H1 (cell line): Measurements from ENCODE around the gene FAM234A. TPM values are rescaled to one million over a fixed set of nuclear protein-coding genes. Genes with fewer than 3 reads are reported as not detected.
A peak's percentile ranks its signal among the peaks of the same experiment; 100 is the strongest.

Experiments used
- CTCF ChIA-PET: fragments of 300-600 bp; sonication (Branson Sonifier 250); formaldehyde crosslinking; loops from one replicate; lab custom pipeline; 2021; ENCODE audit not compliant: partially characterized antibody; lab: Charles Lee
- POLR2A ChIA-PET: fragments of 300-600 bp; sonication (Branson Sonifier 250); formaldehyde crosslinking; loops from one replicate; lab custom pipeline; 2021; ENCODE audit warnings: inconsistent platforms; ENCODE audit not compliant: partially characterized antibody; lab: Charles Lee
- DNase-seq, 2 experiments: peaks; one replicate each; pipeline versions ENCODE4 v3.0.0 to v3.0.0-alpha.2; 2010 to 2022; ENCODE audit warnings: low spot score in 2 of 2, low read depth in 1 of 2, mixed read lengths in 1 of 2
- FAIRE-seq: peaks from 2 replicates; lab custom pipeline; 2011; peaks lifted over from hg19 to GRCh38; lab: Jason Lieb, UNC
- H2AFZ ChIP-seq: 2 replicates; pipeline ENCODE4 v1.8.1; 2012; ENCODE audit warnings: low read length, inconsistent platforms
- H2AK5ac ChIP-seq: 2 replicates; pipeline ENCODE4 v1.6.1; 2013; ENCODE audit warnings: low read depth, low read length
- H2BK120ac ChIP-seq: replicated peaks from 2 replicates; pipeline ENCODE3; 2013; ENCODE audit warnings: low read depth, low read length, inconsistent platforms
- H2BK12ac ChIP-seq: 2 replicates; pipeline ENCODE4 v1.6.1; 2013; ENCODE audit warnings: low read depth, low read length
- H2BK15ac ChIP-seq: 2 replicates; pipeline ENCODE4 v1.6.1; 2013; ENCODE audit warnings: low read length
- H2BK20ac ChIP-seq: 2 replicates; pipeline ENCODE4 v1.6.1; 2013; ENCODE audit warnings: low read length
- H2BK5ac ChIP-seq: 2 replicates; pipeline ENCODE4 v1.6.1; 2013; ENCODE audit warnings: low read depth, low read length
- H3K14ac ChIP-seq: 2 replicates; pipeline ENCODE4 v1.6.1; 2013; ENCODE audit warnings: inconsistent platforms; ENCODE audit not compliant: insufficient read length
- H3K18ac ChIP-seq: 2 replicates; pipeline ENCODE4 v1.6.1; 2013; ENCODE audit warnings: low read length; ENCODE audit errors: extremely low read depth
- H3K23ac ChIP-seq: 2 replicates; pipeline ENCODE4 v1.6.1; 2013; ENCODE audit warnings: inconsistent platforms; ENCODE audit not compliant: insufficient read length
- H3K23me2 ChIP-seq: 2 replicates; pipeline ENCODE4 v1.6.1; 2013; ENCODE audit warnings: low read depth, low read length
- H3K27ac ChIP-seq: 2 replicates; pipeline ENCODE4 v1.6.1; 2011; ENCODE audit warnings: low read depth, low read length, inconsistent platforms
- H3K27me3 ChIP-seq, 4 experiments: replicated peaks in 1 of 4; 1 replicate in 1 of 4; 2 replicates in 3 of 4; pipeline versions ENCODE4 v1.6.1 to v1.8.1; 2011 to 2013; ENCODE audit warnings: low read length in 3 of 4, mild to moderate bottlenecking in 3 of 4, inconsistent platforms in 2 of 4, mixed read lengths in 2 of 4, moderate library complexity in 1 of 4; ENCODE audit not compliant: control insufficient read depth in 3 of 4, insufficient read depth in 3 of 4; ENCODE audit errors: extremely low read depth in 1 of 4
- H3K36me3 ChIP-seq, 4 experiments: 2 replicates each; pipeline versions ENCODE4 v1.6.1 to v1.8.1; 2011 to 2013; ENCODE audit warnings: mild to moderate bottlenecking in 4 of 4, low read length in 3 of 4, moderate library complexity in 2 of 4, control low read depth in 1 of 4, inconsistent platforms in 1 of 4; ENCODE audit not compliant: insufficient read depth in 4 of 4, control insufficient read depth in 2 of 4
- H3K4ac ChIP-seq: replicated peaks from 2 replicates; pipeline ENCODE3; 2013; ENCODE audit warnings: low read length, low read depth, mixed read lengths, inconsistent platforms; ENCODE audit not compliant: insufficient read length
- H3K4me1 ChIP-seq, 4 experiments: replicated peaks in 1 of 4; 1 replicate in 1 of 4; 2 replicates in 3 of 4; pipeline versions ENCODE4 v1.6.1 to v1.8.1; 2011 to 2013; ENCODE audit warnings: low read length in 3 of 4, inconsistent platforms in 2 of 4, mixed read lengths in 1 of 4; ENCODE audit not compliant: insufficient read depth in 4 of 4, control insufficient read depth in 3 of 4
- H3K4me2 ChIP-seq, 2 experiments: 2 replicates each; pipeline versions ENCODE4 v1.6.1 to v1.8.1; 2011 to 2013; ENCODE audit warnings: low read depth in 2 of 2, low read length in 2 of 2, control low read depth in 1 of 2, inconsistent platforms in 1 of 2, mild to moderate bottlenecking in 1 of 2; ENCODE audit not compliant: insufficient read depth in 1 of 2
- H3K4me3 ChIP-seq, 4 experiments: fragments of 200-600, 300-600 bp in 1 of 4; sonication (generic), shearing (Covaris generic), sonication (Bioruptor Twin) in 1 of 4; 2 replicates each; pipeline versions ENCODE4 v1.5.1 to v1.8.1; 2011 to 2016; ENCODE audit warnings: low read length in 4 of 4, low read depth in 3 of 4, control low read depth in 2 of 4, inconsistent platforms in 2 of 4, mild to moderate bottlenecking in 2 of 4, mixed read lengths in 1 of 4, moderate library complexity in 1 of 4; ENCODE audit not compliant: insufficient read depth in 2 of 4; ENCODE audit errors: extremely low read depth in 1 of 4
- H3K56ac ChIP-seq: replicated peaks from 2 replicates; pipeline ENCODE3; 2013; ENCODE audit warnings: low read depth, mild to moderate bottlenecking, mixed read lengths, low read length, inconsistent platforms; ENCODE audit not compliant: insufficient read length
- H3K79me1 ChIP-seq: 2 replicates; pipeline ENCODE4 v1.6.1; 2013; ENCODE audit warnings: low read depth, low read length, control low read depth
- H3K79me2 ChIP-seq, 2 experiments: 2 replicates each; pipeline versions ENCODE4 v1.6.1 to v1.8.1; 2012 to 2013; ENCODE audit warnings: low read length in 2 of 2, mild to moderate bottlenecking in 2 of 2, inconsistent platforms in 1 of 2; ENCODE audit not compliant: insufficient read depth in 2 of 2, control insufficient read depth in 1 of 2
- H3K9ac ChIP-seq, 4 experiments: replicated peaks in 1 of 4; 1 replicate in 1 of 4; 2 replicates in 3 of 4; pipeline versions ENCODE4 v1.6.1 to v1.8.1; 2011 to 2013; ENCODE audit warnings: low read depth in 3 of 4, low read length in 3 of 4, control low read depth in 2 of 4, mild to moderate bottlenecking in 2 of 4, moderate library complexity in 2 of 4, inconsistent platforms in 1 of 4; ENCODE audit errors: extremely low read depth in 1 of 4
- H3K9me3 ChIP-seq, 2 experiments: 2 replicates each; pipeline versions ENCODE4 v1.6.1 to v1.8.1; 2012 to 2013; ENCODE audit warnings: mild to moderate bottlenecking in 2 of 2, moderate library complexity in 2 of 2, control low read depth in 1 of 2, inconsistent platforms in 1 of 2, low read depth in 1 of 2, low read length in 1 of 2, mixed read lengths in 1 of 2; ENCODE audit not compliant: insufficient read depth in 2 of 2
- H4K20me1 ChIP-seq, 2 experiments: replicated peaks in 1 of 2; 2 replicates each; pipeline versions ENCODE3 to v1.8.1; 2011 to 2013; ENCODE audit warnings: inconsistent platforms in 2 of 2, low read length in 2 of 2, mild to moderate bottlenecking in 1 of 2; ENCODE audit not compliant: insufficient read depth in 2 of 2, control insufficient read depth in 1 of 2
- H4K5ac ChIP-seq: 2 replicates; pipeline ENCODE4 v1.6.1; 2013; ENCODE audit warnings: low read length, low read depth, mixed read lengths, inconsistent platforms; ENCODE audit not compliant: insufficient read length
- H4K8ac ChIP-seq: 2 replicates; pipeline ENCODE4 v1.8.0; 2013; ENCODE audit warnings: mild to moderate bottlenecking, moderate library complexity, low read length, inconsistent platforms; ENCODE audit not compliant: insufficient read depth; ENCODE audit errors: extremely low read depth
- H4K91ac ChIP-seq: replicated peaks from 2 replicates; pipeline ENCODE3; 2013; ENCODE audit warnings: low read length, mixed read lengths, inconsistent platforms; ENCODE audit not compliant: insufficient read length
- BRCA1 ChIP-seq: IDR thresholded peaks from 2 replicates; pipeline ENCODE4 v1.6.1; 2012; ENCODE audit warnings: low read depth, low read length, improper control_type of control experiment
- CEBPB ChIP-seq: IDR thresholded peaks from 2 replicates; pipeline ENCODE4 v1.6.1; 2012; ENCODE audit warnings: low read depth, low read length
- CHD2 ChIP-seq: IDR thresholded peaks from 2 replicates; pipeline ENCODE4 v1.6.1; 2012; ENCODE audit warnings: low read length, improper control_type of control experiment
- CTBP2 ChIP-seq: IDR thresholded peaks from 2 replicates; pipeline ENCODE4 v1.7.0; 2011; ENCODE audit warnings: borderline replicate concordance, mild to moderate bottlenecking, moderate library complexity, mixed read lengths, low read length; ENCODE audit not compliant: insufficient read depth, insufficient read length
- E2F6 ChIP-seq: IDR thresholded peaks from 2 replicates; pipeline ENCODE4 v1.6.1; 2012; ENCODE audit warnings: inconsistent platforms
- EGR1 ChIP-seq: IDR thresholded peaks from 2 replicates; pipeline ENCODE4 v1.6.1; 2011; ENCODE audit warnings: low read depth, low read length, borderline replicate concordance
- SP4 ChIP-seq: IDR thresholded peaks from 2 replicates; pipeline ENCODE4 v1.6.1; 2012; ENCODE audit warnings: low read length, inconsistent platforms
- ZNF274 ChIP-seq: IDR thresholded peaks from 2 replicates; pipeline ENCODE4 v1.7.0; 2012; ENCODE audit warnings: low read length, borderline replicate concordance; ENCODE audit errors: extremely low read depth
- WGBS, 2 experiments: shearing (Covaris generic) in 1 of 2; methylation state at CpG; one replicate each; pipeline versions ENCODE4 v1.1.6 to v1.1.7; 2013 to 2015; ENCODE audit warnings: low lambda C conversion rate in 2 of 2, mixed read lengths in 2 of 2, inconsistent platforms in 1 of 2, low coverage in 1 of 2, missing lambda C conversion rate in 1 of 2; ENCODE audit not compliant: insufficient replicate concordance in 2 of 2, insufficient coverage in 1 of 2, insufficient read length in 1 of 2; ENCODE audit errors: extremely low coverage in 1 of 2, missing lambda C conversion rate in 1 of 2; 5-methylcytosine and 5-hydroxymethylcytosine counted together
- polyA plus RNA-seq, 7 experiments: library from polyadenylated mRNA; depleted of rRNA in 3 of 7; stranded (reverse) in 5 of 7; unstranded in 2 of 7; fragments of >200 nt in 5 of 7; fragments of 200-250 nt in 2 of 7; gene quantifications; 1 replicate in 5 of 7; 2 replicates in 1 of 7; 4 replicates in 1 of 7; pipeline versions ENCODE4 v1.2.1 to v1.2.3, GENCODE V29; 2011 to 2013; ENCODE audit warnings: missing spikeins in 2 of 7, mixed read lengths in 2 of 7
- total RNA-seq: library from RNA; stranded (reverse); fragmentation: NEBNext Ultra II Directional; extraction: Animal tissue kit (Norgen Biotek cat#: 25700); gene quantifications from 2 replicates; pipeline ENCODE4 v1.2.1, GENCODE V29; 2021

The FAM234A gene
- total and polyA plus RNA-seq, 2 of the 8 experiments (the other 6 are each of a cell fraction or from before 2014, with no cell fraction given): 80.6 to 104 TPM

- H3K4me3 ChIP-seq: peak within 1 kb of the TSS; percentile 64 to 99 (median 92)
- no peak within 1 kb of the TSS for H2AK5ac ChIP-seq
- no peaks in the 10 kb centered on the region for H3K9me3 ChIP-seq
- H2BK120ac ChIP-seq: no peak within 1 kb of the TSS
- peak within 1 kb of the TSS; percentile 97 for H4K91ac ChIP-seq
- peak within 1 kb of the TSS; percentile 100 for H3K18ac ChIP-seq
- peaks cover 23 to 40% of the 10 kb centered on the region in 2 experiments for H3K79me2 ChIP-seq
- ChIA-PET CTCF (interaction anchor here (0.5 to 2.0 kb wide), 15 partner anchors 9 to 163 kb away, joined by 3 to 9 read pairs (median 3); partner anchors contain the start of gene RHBDF1), POLR2A (interaction anchor here (0.6 to 16.8 kb wide), 22 partner anchors 11 to 298 kb away, joined by 3 to 348 read pairs (median 4); partner anchors contain the start of genes CAPN15 and RHBDF1)
- DNase-seq: peak; percentile 51 to 94
- H3K27ac ChIP-seq: peak within 1 kb of the TSS; percentile 96
- WGBS, 2 experiments: 9% methylated on average over 36 of the region's 88 CpGs; no CpG with 5 or more reads in 1 of the 2 experiments
- peak within 1 kb of the TSS; percentile 64 for H2AFZ ChIP-seq
- peak within 1 kb of the TSS; percentile 83 to 96 (median 96) for H3K9ac ChIP-seq
- no peak within 1 kb of the TSS for H3K23ac ChIP-seq
- no peak within 1 kb of the TSS for H2BK15ac ChIP-seq
- no peaks in the 10 kb centered on the region for H3K27me3 ChIP-seq
- H3K14ac ChIP-seq: no peak within 1 kb of the TSS
- H3K4me2 ChIP-seq: peak within 1 kb of the TSS; percentile 56 to 71
- 0 out of 2 replicates have a peak within 1 kb of the TSS, but pooled peaks have one; percentile 35 for H2BK12ac ChIP-seq
- H4K8ac ChIP-seq: peak within 1 kb of the TSS; percentile 99
- H3K36me3 ChIP-seq: peaks cover 15 to 35% (median 24%) of the 10 kb centered on the region in 4 experiments
- H3K4me1 ChIP-seq: peaks cover 0 to 5% (median 0%) of the 10 kb centered on the region in 4 experiments; a peak in 3 of 7 replicates
- H2BK20ac ChIP-seq: no peak within 1 kb of the TSS
- peaks cover 8 to 13% of the 10 kb centered on the region in 2 experiments for H4K20me1 ChIP-seq
- H3K23me2 ChIP-seq: no peaks in the 10 kb centered on the region
- H3K56ac ChIP-seq: peak within 1 kb of the TSS; percentile 98
- H3K79me1 ChIP-seq: peaks cover 3% of the 10 kb centered on the region; the same call in 1 of the 2 replicates
- peak within 1 kb of the TSS; percentile 97 for H2BK5ac ChIP-seq
- H4K5ac ChIP-seq: peak within 1 kb of the TSS; percentile 100
- peak within 1 kb of the TSS; percentile 99 for H3K4ac ChIP-seq
- FAIRE-seq: no peak
- peak; percentile 68; the same call in 1 of the 2 replicates for TF ChIP-seq SP4
- peak; percentile 35; the same call in 1 of the 2 replicates for TF ChIP-seq EGR1
- TF ChIP-seq E2F6: peak; percentile 96
- TF ChIP-seq CEBPB: no peak
- TF ChIP-seq BRCA1: no peak
- TF ChIP-seq CHD2: 0 out of 2 replicates have a peak, but pooled peaks have one; percentile 21
- no peak for TF ChIP-seq ZNF274
- no peak for TF ChIP-seq CTBP2
These were observed 5.5 kb upstream of the FAM234A start, which contains the start of gene LUC7L for GRCh38 chr16:228852-229730. LUC7L (minus strand) TSS chr16:229449; CDS start chr16:229339, 110 bp downstream.
